ENCODE measurements around the gene ADSS2. TPM values are rescaled to one million over a fixed set of nuclear protein-coding genes. Genes with fewer than 3 reads are reported as not detected.

Gene ADSS2
- total and polyA plus RNA-seq, 2 of the 4 experiments (the other 2 are of a cell fraction), result 14.9 to 30.1 TPM

DNA sequence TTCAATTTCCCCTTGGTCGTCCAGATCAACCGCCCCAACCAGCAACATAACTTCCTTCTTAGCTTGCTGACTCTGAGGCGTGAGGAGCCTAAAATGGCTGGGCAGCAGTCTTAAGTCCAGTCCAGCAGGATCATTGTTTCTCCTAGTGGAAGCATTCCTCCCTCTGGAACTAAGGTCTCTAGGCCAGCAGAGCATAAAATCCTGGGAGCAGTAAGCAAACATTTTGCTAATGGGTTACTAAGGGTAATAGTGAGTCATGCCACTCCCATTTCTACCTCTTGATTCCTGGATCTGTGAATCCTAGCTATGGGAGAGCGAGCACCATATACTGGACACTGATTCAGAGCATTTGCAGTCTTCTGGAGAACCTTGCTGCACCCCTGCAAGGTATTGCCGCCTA, 59.9 kb downstream of the ADSS2 start:
- BruUV-seq (replicated peaks), result no TSS peak
- no peak overlapping the region for H4K8ac ChIP-seq (ENCODE audit: low read depth in 2 of 2, low read length in 2 of 2)
- no peak overlapping the region for H2AK5ac ChIP-seq (ENCODE audit: low read depth, low read length)
- no peak overlapping the region for H3K4me2 ChIP-seq (ENCODE audit: low read depth, low read length)
- H2BK20ac ChIP-seq (ENCODE audit: low read depth, low read length), result no peak overlapping the region
- no peaks in the 10 kb centered on the region for H3K9me1 ChIP-seq (ENCODE audit: insufficient read depth, low read length)
- in situ Hi-C loops (cut with MboI; ENCODE audit: low sequenced_read_pairs), result no loop called here
- no peak overlapping the region for H3K9ac ChIP-seq (ENCODE audit: low read depth, low read length)
- H3K23ac ChIP-seq (ENCODE audit: low read depth, low read length), result no peak overlapping the region
- ATAC-seq (ENCODE audit: low read depth) (peak; percentile 37; the same call in 1 of the 2 replicates), DNase-seq (peak; percentile 58)
- no peak overlapping the region for H2BK5ac ChIP-seq (ENCODE audit: low read depth, low read length, poor library complexity, severe bottlenecking)
- WGBS, 2 experiments (ENCODE audit: extremely low coverage in 2 of 2, insufficient read length in 1 of 2), result 100% methylated on average over 1 of the region's 5 CpGs; no CpG with 5 or more reads in 1 of the 2 experiments
- POLR2A ChIA-PET (ENCODE audit: unreplicated experiment), result no interaction called here
- dilution Hi-C loops (cut with HindIII; ENCODE audit: low sequenced_read_pairs, unreplicated experiment), result no loop called here
- H3K56ac ChIP-seq (ENCODE audit: extremely low read depth, insufficient read depth, low read length), result no peak overlapping the region
- intact Hi-C loops (cut with micrococcal nuclease), result no loop called here
- no peak overlapping the region for H3K14ac ChIP-seq (replicated peaks; ENCODE audit: low read depth, low read length)
- no peaks in the 10 kb centered on the region for H3K79me1 ChIP-seq (ENCODE audit: low read depth in 1 of 2, low read length in 2 of 2)
- H3K36me3 ChIP-seq (ENCODE audit: control insufficient read depth, insufficient read depth, low read length), result no peaks in the 10 kb centered on the region
- H3K18ac ChIP-seq (ENCODE audit: low read depth, low read length), result no peak overlapping the region
- H3K27ac ChIP-seq (ENCODE audit: insufficient read depth, low read length), result no peak overlapping the region
- TF ChIP-seq MAZ (IDR thresholded peaks at IDR 0.05; ENCODE audit: borderline replicate concordance, low read depth, low read length), result no peak
- TF ChIP-seq RAD21 (IDR thresholded peaks at IDR 0.05; ENCODE audit: low read length), result no peak
- no peak for TF ChIP-seq POLR2A (IDR thresholded peaks at IDR 0.05; ENCODE audit: low read depth, low read length)
- TF ChIP-seq, protein P1, sequence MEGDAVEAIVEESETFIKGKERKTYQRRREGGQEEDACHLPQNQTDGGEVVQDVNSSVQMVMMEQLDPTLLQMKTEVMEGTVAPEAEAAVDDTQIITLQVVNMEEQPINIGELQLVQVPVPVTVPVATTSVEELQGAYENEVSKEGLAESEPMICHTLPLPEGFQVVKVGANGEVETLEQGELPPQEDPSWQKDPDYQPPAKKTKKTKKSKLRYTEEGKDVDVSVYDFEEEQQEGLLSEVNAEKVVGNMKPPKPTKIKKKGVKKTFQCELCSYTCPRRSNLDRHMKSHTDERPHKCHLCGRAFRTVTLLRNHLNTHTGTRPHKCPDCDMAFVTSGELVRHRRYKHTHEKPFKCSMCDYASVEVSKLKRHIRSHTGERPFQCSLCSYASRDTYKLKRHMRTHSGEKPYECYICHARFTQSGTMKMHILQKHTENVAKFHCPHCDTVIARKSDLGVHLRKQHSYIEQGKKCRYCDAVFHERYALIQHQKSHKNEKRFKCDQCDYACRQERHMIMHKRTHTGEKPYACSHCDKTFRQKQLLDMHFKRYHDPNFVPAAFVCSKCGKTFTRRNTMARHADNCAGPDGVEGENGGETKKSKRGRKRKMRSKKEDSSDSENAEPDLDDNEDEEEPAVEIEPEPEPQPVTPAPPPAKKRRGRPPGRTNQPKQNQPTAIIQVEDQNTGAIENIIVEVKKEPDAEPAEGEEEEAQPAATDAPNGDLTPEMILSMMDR (conservative IDR thresholded peaks at IDR 0.05; ENCODE audit: low read depth, low read length), result no peak
- TF ChIP-seq FOS (IDR thresholded peaks at IDR 0.05; ENCODE audit: low read depth, low read length), result no peak
- TF ChIP-seq, protein P2, sequence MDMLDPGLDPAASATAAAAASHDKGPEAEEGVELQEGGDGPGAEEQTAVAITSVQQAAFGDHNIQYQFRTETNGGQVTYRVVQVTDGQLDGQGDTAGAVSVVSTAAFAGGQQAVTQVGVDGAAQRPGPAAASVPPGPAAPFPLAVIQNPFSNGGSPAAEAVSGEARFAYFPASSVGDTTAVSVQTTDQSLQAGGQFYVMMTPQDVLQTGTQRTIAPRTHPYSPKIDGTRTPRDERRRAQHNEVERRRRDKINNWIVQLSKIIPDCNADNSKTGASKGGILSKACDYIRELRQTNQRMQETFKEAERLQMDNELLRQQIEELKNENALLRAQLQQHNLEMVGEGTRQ (IDR thresholded peaks at IDR 0.05; ENCODE audit: low read depth, low read length), result no peak
- no peak for TF ChIP-seq RCOR1 (IDR thresholded peaks at IDR 0.05; ENCODE audit: insufficient replicate concordance, low read length)
- no peak for TF ChIP-seq MXI1 (IDR thresholded peaks at IDR 0.05; ENCODE audit: borderline replicate concordance, low read depth, low read length)
- TF ChIP-seq CHD1 (IDR thresholded peaks at IDR 0.05; ENCODE audit: low read depth, low read length), result no peak
- no peak for TF ChIP-seq RFX5 (IDR thresholded peaks at IDR 0.05; ENCODE audit: low read depth, low read length)
- CTCF ChIA-PET, result no interaction called here
- H3K4me3 ChIP-seq (ENCODE audit: insufficient read depth, low read depth, low read length), result no peak overlapping the region
- no peak overlapping the region for H2BK15ac ChIP-seq (ENCODE audit: low read depth, low read length)
- no peaks in the 10 kb centered on the region for H3K9me3 ChIP-seq (ENCODE audit: control insufficient read depth, insufficient read depth, low read length)
- no peak overlapping the region for H3K4ac ChIP-seq (ENCODE audit: low read depth, low read length)
- no peak overlapping the region for H2AFZ ChIP-seq (replicated peaks; ENCODE audit: low read length, poor library complexity)
- no peaks in the 10 kb centered on the region for H3K27me3 ChIP-seq (ENCODE audit: control insufficient read depth, insufficient read depth, low read length)
- H2AK9ac ChIP-seq (replicated peaks; ENCODE audit: low read depth, low read length, poor library complexity), result no peak overlapping the region
- H4K20me1 ChIP-seq (ENCODE audit: insufficient read depth, low read length), result no peaks in the 10 kb centered on the region
- peaks cover 5% of the 10 kb centered on the region; the same call in 1 of the 2 replicates for H3K4me1 ChIP-seq (ENCODE audit: control insufficient read depth, insufficient read depth, low read length)
- no peak overlapping the region for H4K91ac ChIP-seq (ENCODE audit: insufficient read depth, low read depth, low read length)
- H2BK120ac ChIP-seq (ENCODE audit: low read depth, low read length), result no peak overlapping the region
- H4K5ac ChIP-seq (ENCODE audit: low read depth, low read length), result no peak overlapping the region

Data from IMR-90 (cell line).